Neural cell (in vitro differentiated cells): Measurements from ENCODE around the gene PLA2G2F.

Source experiments
- EP300 ChIP-seq: fragments of 450-650 bp; conservative IDR thresholded peaks from 2 replicates; pipeline ENCODE4 v1.6.1; 2014; ENCODE audit warnings: antibody characterized with exemption, mild to moderate bottlenecking, moderate library complexity; ENCODE audit not compliant: poor library complexity, severe bottlenecking
- EZH2 ChIP-seq: fragments of 200-600, 300-800 bp; shearing (Covaris generic), sonication (generic); IDR thresholded peaks from 2 replicates; pipeline ENCODE4 v1.6.1; 2014; ENCODE audit warnings: antibody characterized with exemption, low read length, borderline replicate concordance, mild to moderate bottlenecking; ENCODE audit not compliant: insufficient read depth, poor library complexity, severe bottlenecking
- RAD21 ChIP-seq: fragments of 450-650 bp; conservative IDR thresholded peaks from 2 replicates; pipeline ENCODE4 v1.6.1; 2014; ENCODE audit warnings: antibody characterized with exemption, mild to moderate bottlenecking, moderate library complexity
- TAF1 ChIP-seq: IDR thresholded peaks from 2 replicates; pipeline ENCODE4 v1.6.1; 2012; ENCODE audit warnings: low read depth
- TF ChIP-seq, protein P1 (sequence below): fragments of 450-650 bp; IDR thresholded peaks from 2 replicates; pipeline ENCODE4 v1.5.1; 2014; ENCODE audit warnings: antibody characterized with exemption, mild to moderate bottlenecking, moderate library complexity; ENCODE audit not compliant: poor library complexity, severe bottlenecking

DNA sequence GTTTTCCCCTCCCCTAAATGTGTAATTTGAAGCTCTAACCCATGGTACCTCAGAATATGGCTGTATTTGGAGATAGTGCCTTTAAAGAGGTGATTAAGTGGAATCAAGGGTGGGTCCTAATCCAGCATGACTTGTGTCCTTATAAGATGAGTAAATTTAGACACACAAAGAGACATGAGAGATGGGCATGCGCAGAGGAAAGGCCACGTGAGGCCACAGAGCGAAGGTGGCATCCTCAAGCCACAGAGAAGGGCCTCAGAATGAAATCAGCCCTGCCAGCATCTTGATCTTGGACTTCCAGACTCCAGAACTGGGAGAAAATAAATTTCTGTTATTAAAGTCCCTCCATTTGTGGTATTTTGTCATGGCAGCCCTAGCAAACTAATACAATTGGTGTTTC is 2.9 kb upstream of the PLA2G2F start:
- TF ChIP-seq, protein P1, sequence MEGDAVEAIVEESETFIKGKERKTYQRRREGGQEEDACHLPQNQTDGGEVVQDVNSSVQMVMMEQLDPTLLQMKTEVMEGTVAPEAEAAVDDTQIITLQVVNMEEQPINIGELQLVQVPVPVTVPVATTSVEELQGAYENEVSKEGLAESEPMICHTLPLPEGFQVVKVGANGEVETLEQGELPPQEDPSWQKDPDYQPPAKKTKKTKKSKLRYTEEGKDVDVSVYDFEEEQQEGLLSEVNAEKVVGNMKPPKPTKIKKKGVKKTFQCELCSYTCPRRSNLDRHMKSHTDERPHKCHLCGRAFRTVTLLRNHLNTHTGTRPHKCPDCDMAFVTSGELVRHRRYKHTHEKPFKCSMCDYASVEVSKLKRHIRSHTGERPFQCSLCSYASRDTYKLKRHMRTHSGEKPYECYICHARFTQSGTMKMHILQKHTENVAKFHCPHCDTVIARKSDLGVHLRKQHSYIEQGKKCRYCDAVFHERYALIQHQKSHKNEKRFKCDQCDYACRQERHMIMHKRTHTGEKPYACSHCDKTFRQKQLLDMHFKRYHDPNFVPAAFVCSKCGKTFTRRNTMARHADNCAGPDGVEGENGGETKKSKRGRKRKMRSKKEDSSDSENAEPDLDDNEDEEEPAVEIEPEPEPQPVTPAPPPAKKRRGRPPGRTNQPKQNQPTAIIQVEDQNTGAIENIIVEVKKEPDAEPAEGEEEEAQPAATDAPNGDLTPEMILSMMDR = no peak
- TF ChIP-seq EP300 (no peak), TAF1 (no peak), EZH2 (no peak), RAD21 (no peak)
